GM12891 (cell line): ENCODE measurements around the gene ZNF175.

Source experiments
- DNase-seq: peaks from one replicate; pipeline ENCODE4 v3.0.0; 2011; ENCODE audit warnings: low spot score; ENCODE audit not compliant: insufficient read length
- FAIRE-seq: peaks from 2 replicates; lab custom pipeline; 2011; peaks lifted over from hg19 to GRCh38; lab: Jason Lieb, UNC
- PAX5 ChIP-seq: IDR thresholded peaks from 2 replicates; pipeline ENCODE4 v1.6.1; 2011; ENCODE audit warnings: low read length, moderate library complexity, mild to moderate bottlenecking; ENCODE audit not compliant: insufficient read depth, severe bottlenecking
- POLR2A ChIP-seq: IDR thresholded peaks from 2 replicates; pipeline ENCODE4 v1.6.1; 2011; ENCODE audit warnings: low read depth, low read length, control low read depth
- POLR2AphosphoS5 ChIP-seq: IDR thresholded peaks from 2 replicates; pipeline ENCODE4 v1.6.1; 2011; ENCODE audit warnings: low read depth, low read length, control low read depth
- POU2F2 ChIP-seq: IDR thresholded peaks from 2 replicates; pipeline ENCODE4 v1.6.1; 2011; ENCODE audit warnings: low read depth, mild to moderate bottlenecking, control low read depth, low read length, moderate library complexity
- SPI1 ChIP-seq: IDR thresholded peaks from 2 replicates; pipeline ENCODE4 v1.6.1; 2011; ENCODE audit warnings: low read depth, low read length, control low read depth
- TAF1 ChIP-seq: IDR thresholded peaks from 2 replicates; pipeline ENCODE4 v1.6.1; 2011; ENCODE audit warnings: low read depth, low read length, control low read depth

ZNF175 gene

DNA sequence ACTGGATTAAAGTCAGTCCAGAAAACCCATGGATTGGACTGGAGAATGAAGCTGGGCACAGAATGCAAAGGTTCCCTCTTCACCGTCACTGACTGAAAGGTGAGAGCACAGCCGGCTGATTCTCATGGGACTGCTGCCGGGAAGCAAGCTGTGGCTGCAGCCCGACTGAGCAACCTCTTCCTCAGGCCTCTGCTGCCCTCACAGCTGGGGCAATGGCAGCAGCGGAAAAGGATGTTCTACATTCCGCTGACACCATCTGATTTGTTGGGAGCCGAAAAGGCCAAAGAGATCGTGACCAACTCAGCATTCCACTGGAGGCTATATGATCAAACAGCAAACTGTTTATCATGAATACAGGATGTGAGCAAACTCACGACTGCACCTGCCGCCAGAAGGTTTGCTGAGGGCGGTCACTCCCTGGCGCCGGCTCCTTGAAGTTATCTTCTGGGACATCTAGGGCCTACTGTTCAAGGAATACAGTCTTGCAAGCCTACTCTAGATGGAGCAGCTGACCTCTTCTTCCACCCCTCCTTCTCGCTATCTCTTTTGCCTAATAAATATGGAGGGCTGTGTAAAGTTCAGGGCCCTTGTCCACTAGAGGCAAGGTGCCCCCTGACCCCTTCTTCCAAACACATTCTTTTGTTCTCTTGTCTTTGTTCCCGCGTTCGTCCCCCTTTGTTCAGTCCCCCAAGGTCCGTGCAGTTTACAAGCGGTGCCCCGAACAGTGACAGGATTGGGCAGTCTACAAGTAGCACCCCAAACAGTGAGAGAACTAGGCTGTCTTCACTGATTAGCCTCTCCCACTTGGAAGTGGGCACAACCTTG, 20.0 kb upstream of the ZNF175 start:
- peak; percentile 43 for FAIRE-seq
- no peak for TF ChIP-seq SPI1
- TF ChIP-seq POU2F2, result no peak
- no peak for TF ChIP-seq POLR2AphosphoS5
- no peak for TF ChIP-seq PAX5
- TF ChIP-seq POLR2A, result no peak
- TF ChIP-seq TAF1, result no peak

DNA sequence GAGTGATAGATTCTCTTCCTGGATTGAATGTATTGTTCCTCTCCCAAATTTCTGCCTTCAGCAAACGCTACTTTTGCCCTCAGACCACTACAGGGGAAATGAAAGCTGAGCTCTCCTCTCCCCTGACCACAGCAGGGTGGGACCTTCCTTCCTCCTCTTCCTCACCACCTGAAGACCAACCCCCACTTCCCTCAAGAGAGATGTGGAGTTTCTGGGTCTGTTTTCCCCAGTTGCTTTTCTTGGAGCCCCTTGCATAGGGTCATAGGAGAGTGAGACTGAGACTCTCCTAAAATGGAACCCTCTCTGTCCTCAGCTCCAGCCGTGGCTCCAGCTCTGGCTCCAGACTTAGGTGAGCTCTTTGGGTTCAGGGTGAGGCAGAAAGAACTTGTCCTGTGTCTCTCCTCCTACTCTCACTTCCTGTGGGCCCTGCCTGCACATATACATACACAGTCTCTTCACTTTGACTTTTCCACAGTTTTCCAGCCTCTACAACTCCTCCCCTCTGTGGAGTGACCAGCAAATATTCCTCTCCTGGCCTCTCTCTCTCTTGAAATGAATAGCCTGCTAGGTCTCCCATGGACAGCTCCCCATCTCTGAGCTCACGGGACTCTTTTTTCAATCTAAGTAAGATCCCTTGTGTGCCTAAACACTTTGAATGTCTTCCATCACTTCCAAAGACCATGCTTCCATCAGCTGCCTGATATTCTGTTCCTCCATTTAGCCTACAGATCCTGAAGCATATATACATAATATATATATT, 19.2 kb upstream of the ZNF175 start:
- peak; percentile 16 for FAIRE-seq
- TF ChIP-seq SPI1 (peak; percentile 36; the same call in 1 of the 2 replicates), POU2F2 (no peak)
- DNase-seq, result no peak

More for the DNA sequence above, 20.0 kb upstream of the ZNF175 start:
- DNase-seq, result no peak

DNA sequence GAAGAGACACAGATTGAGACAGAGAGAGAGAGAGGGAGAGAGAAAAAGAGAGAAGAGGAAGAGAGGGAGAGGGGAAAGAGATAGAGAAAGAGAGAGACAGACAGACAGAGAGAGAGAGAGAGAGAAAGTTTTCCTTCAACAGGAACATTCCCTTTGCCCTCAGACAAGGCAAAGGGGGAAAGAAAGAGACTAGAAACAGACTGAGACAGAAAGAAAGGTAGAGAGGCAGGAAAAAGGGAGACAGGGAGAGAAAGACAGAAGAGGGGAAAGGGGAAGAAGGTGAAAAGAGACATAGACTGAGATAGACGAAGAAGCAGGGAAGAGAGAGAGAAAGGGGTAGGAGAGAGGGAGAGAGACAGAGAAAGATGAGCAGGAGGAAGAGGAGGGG, 18.5 kb upstream of the ZNF175 start:
- DNase-seq (no peak), FAIRE-seq (no peak)
- no peak for TF ChIP-seq TAF1
- TF ChIP-seq PAX5, result no peak
- no peak for TF ChIP-seq POU2F2
- TF ChIP-seq POLR2A, result no peak
- TF ChIP-seq POLR2AphosphoS5, result no peak
- no peak for TF ChIP-seq SPI1

DNA sequence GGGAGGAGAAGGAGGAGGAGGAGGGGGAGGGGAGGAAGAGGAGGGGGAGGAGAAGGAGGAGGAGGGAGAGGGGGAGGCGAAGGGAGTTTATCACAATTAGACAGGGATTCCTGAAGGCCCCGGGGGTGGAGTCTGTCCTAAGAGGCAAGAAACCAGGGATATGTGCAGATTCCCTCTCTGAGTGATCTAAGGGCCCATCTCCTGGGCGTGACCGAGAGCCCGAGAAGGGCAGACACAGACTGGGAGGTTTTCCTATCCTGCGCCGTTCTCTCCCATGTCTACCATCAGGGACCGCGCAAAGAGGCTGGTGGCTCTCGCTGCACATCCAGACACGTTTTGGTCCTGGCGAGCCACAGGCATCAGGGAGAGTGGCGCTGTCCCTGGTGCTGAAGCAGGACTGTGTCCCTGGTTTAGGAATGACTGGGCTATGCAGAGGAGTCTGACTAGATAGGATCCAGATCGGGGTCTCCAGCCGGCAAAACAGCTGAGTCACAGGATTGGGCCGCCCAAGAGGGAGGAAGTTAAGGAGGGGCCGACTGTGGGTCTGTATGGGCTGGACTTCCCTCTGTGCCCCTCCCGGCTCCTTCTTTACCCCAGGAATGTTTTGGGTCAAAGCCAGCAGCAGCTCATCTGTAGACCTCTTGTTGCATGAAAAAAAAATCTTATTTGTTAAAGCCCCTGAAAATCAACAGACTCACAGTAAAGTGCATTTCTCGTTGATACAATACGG, 17.9 kb upstream of the ZNF175 start:
- DNase-seq (no peak), FAIRE-seq (peak; percentile 74)
- TF ChIP-seq PAX5, result no peak
- no peak for TF ChIP-seq SPI1
- TF ChIP-seq POLR2AphosphoS5, result no peak
- TF ChIP-seq POU2F2, result no peak
- no peak for TF ChIP-seq TAF1
- no peak for TF ChIP-seq POLR2A

DNA sequence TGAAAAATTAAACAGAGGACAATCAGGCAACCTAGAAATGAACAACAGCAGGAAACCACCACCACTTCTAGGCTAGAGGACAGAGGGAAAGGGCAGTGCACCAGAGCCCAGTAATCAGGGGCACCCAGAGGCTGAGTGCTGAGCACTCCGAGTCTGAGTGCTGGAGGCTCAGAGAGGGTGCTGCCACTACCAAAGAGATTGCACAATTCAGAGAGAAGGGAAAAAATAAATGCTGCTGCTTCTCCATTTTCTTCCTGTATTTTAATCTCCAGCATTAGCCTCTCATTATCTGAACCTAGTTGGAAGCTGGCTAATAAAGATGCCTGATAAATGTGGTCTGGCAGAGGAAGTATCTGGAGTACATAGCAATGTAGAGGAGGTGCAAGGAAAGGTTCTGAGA, 11.8 kb upstream of the ZNF175 start:
- FAIRE-seq (no peak), DNase-seq (no peak)
- TF ChIP-seq TAF1, result no peak
- no peak for TF ChIP-seq POLR2A
- TF ChIP-seq POU2F2, result no peak
- TF ChIP-seq PAX5, result no peak
- no peak for TF ChIP-seq POLR2AphosphoS5
- TF ChIP-seq SPI1, result no peak

DNA sequence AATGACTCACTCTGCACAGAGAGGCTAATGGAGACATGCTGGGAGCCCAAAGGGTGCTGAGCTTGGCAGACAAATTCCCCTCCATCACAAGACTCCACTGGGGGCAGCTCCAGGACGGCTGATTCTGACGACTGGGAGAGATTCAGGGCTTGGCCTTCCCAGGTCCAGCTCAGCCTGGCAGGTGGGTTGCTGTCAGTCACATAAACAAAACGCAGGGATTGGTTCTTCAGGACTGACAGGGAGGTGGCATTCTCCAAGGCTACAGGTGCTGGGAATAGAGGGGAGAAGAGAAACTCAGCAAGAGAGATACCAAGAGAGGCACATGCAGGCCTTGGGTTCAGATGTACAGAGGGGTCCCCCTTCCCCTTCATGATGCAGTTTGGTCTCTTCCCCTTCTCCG, 10.7 kb upstream of the ZNF175 start:
- FAIRE-seq (no peak), DNase-seq (no peak)
- TF ChIP-seq POLR2AphosphoS5, result no peak
- TF ChIP-seq PAX5, result no peak
- TF ChIP-seq POU2F2, result no peak
- TF ChIP-seq SPI1, result no peak

DNA sequence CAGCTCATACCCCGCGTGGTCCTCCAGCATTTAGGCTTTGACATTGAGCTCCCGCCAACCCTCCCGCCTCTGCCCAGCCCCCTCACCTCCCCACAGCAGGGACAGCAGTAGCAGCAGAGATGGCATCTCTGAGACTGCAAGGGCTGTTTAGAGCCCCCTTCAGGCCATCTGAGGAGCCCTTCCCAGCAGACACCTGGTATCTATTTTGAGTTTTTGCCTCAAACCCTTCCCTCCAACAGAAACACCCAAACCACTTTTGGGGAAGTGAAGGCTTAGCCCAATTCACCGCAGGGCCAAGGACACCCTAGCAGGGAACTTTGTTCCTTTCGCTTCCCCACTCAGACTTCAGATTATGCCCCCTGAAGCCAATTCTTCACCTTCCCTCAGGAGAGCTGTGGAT, 6.3 kb upstream of the ZNF175 start:
- DNase-seq (no peak), FAIRE-seq (peak; percentile 87)
- TF ChIP-seq POU2F2 (0 out of 2 replicates have a peak, but pooled peaks have one; percentile 8), PAX5 (no peak), TAF1 (no peak), POLR2A (no peak), SPI1 (peak; percentile 95), POLR2AphosphoS5 (no peak)

DNA sequence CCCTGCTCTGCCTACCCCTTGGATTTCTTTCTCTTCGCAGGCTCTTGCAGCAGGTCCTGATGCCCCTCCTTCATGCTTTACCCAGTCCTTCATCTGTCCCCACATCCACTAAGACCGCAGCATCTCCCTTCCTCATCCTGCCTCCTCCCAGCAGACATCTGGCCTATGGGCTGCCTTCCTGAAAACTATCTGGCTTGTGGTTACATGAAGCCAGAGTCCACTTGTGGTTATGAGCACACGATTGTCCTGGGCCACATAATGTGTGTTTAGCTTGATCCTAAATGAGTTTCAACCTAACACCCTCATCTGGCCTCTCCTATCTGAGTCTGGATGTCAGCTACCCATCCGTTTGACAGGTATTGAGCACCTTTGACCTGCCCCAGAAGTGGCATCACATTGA, 5.5 kb upstream of the ZNF175 start:
- no peak for DNase-seq
- peak; percentile 55 for FAIRE-seq
- TF ChIP-seq POLR2A, result no peak

DNA sequence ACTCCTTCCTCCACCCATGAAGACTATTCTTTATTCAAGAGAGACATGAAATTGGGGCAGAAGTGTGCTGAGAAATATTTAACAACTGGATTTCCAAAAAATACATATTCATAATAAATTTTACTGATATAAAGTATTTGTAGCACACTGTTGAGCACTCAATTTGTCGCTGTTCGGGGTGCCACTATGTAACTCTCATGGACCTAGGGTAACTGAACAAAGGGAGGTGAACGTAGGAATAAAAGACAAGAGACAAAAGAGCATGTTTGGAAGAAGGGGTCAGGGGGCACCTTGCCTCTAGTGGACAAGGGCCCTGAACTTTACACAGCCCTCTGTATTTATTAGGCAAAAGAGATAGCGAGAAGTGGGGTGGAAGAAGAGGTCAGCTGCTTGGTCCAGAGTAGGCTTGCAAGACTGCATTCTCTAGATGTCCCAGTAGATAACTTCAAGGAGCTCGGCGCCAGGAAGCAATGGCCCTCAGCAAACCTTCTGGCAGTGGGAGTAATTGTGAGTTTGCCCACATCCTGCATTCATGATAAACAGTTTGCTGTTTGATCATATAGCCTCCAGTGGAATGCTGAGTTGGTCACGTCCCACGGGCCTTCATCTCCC, 4.5 kb upstream of the ZNF175 start:
- TF ChIP-seq PAX5 (no peak), POU2F2 (no peak)
- DNase-seq, result no peak
- FAIRE-seq, result no peak

DNA sequence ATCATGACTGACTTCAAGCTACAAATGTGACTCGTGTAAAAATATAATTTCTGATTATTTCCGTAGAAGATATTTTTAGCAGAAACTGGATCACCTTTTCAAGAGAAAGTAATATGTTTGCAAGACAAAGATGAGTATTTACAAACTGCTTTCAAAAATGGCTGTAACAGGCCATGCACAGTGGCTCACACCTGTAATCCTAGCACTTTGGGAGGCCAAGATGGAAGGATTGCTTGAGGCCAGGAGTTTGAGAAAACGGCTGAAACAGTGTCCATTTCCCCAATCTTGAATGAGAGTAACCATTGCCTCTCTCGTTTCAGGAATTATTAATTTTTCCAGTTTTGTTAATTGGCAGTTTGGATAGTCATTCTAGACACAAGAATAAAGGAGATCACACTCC, 3.5 kb upstream of the ZNF175 start:
- no peak for DNase-seq
- TF ChIP-seq POLR2A, result no peak
- no peak for TF ChIP-seq POU2F2
- no peak for FAIRE-seq
